ENCODE results near the gene RPL10A. TPM values are rescaled to one million over a fixed set of nuclear protein-coding genes. Genes with fewer than 3 reads are reported as not detected.

RPL10A gene
- polyA plus RNA-seq, 1 of the 3 experiments (the other 2 are of a cell fraction) = 3,548 TPM

GRCh38 chr6:35478259-35478658 is 10.1 kb downstream of the RPL10A start:
- 90% methylated on average over 4 of the region's 7 CpGs for WGBS (ENCODE audit: low lambda C conversion rate)
- Histone ChIP-seq H3F3A (replicated peaks; ENCODE audit: insufficient read depth) (peaks cover 6% of the 10 kb centered on the region), H3K27ac (ENCODE audit: low read depth in 2 of 2, low read length in 1 of 2) (no peak overlapping the region), H3K36me3 (replicated peaks in 1 of 2; ENCODE audit: control insufficient read depth in 1 of 2, insufficient read depth in 2 of 2, low read length in 1 of 2) (peaks cover 0 to 3% of the 10 kb centered on the region in 2 experiments), H3K9me2 (no peaks in the 10 kb centered on the region), H3K79me2 (ENCODE audit: insufficient read depth) (no peaks in the 10 kb centered on the region), H3K27me3 (ENCODE audit: insufficient read depth) (no peaks in the 10 kb centered on the region), H4K20me1 (ENCODE audit: insufficient read depth) (0 out of 2 replicates have a peak, but pooled peaks cover 2% of the 10 kb centered on the region), H3K9me3 (no peaks in the 10 kb centered on the region), H3K4me2 (no peak overlapping the region), H2AFZ (ENCODE audit: low read depth) (no peak overlapping the region), H3K4me3 (ENCODE audit: low read depth in 2 of 2, low read length in 1 of 2) (no peak overlapping the region), H3K9ac (no peak overlapping the region), H3K4me1 (ENCODE audit: control insufficient read depth in 1 of 2, insufficient read depth in 2 of 2, low read depth in 1 of 2, low read length in 1 of 2) (no peaks in the 10 kb centered on the region)
- TF ChIP-seq RXRA (IDR thresholded peaks at IDR 0.05; ENCODE audit: borderline replicate concordance, low read depth) (no peak), FOXM1 (IDR thresholded peaks at IDR 0.05; ENCODE audit: low read depth) (no peak), TAF1 (IDR thresholded peaks at IDR 0.05; ENCODE audit: borderline replicate concordance, low read depth, low read length) (no peak), YY1 (IDR thresholded peaks at IDR 0.05; ENCODE audit: low read depth) (no peak), ELF1 (IDR thresholded peaks at IDR 0.05) (no peak), EP300 (IDR thresholded peaks at IDR 0.05; ENCODE audit: borderline replicate concordance in 1 of 2, low read depth in 1 of 2, low read length in 1 of 2) (no peak), FOSL2 (IDR thresholded peaks at IDR 0.05; ENCODE audit: borderline replicate concordance, low read depth) (no peak), MEF2A (IDR thresholded peaks at IDR 0.05; ENCODE audit: borderline replicate concordance, low read depth) (no peak), TEAD4 (IDR thresholded peaks at IDR 0.05; ENCODE audit: borderline replicate concordance, insufficient read depth) (no peak), PBX3 (IDR thresholded peaks at IDR 0.05) (no peak), RFX5 (IDR thresholded peaks at IDR 0.05; ENCODE audit: low read length) (no peak), EZH2phosphoT487 (IDR thresholded peaks at IDR 0.05; ENCODE audit: borderline replicate concordance, low read depth) (no peak), GATA2 (CRISPR knock-in tag; IDR thresholded peaks at IDR 0.05) (no peak), IRF3 (IDR thresholded peaks at IDR 0.05; ENCODE audit: low read depth, low read length) (no peak), JUND (IDR thresholded peaks at IDR 0.05) (no peak), POLR2AphosphoS5 (IDR thresholded peaks at IDR 0.05; ENCODE audit: low read depth, low read length) (no peak), NFIC (IDR thresholded peaks at IDR 0.05; ENCODE audit: borderline replicate concordance) (no peak)
- TF ChIP-seq, protein P1, sequence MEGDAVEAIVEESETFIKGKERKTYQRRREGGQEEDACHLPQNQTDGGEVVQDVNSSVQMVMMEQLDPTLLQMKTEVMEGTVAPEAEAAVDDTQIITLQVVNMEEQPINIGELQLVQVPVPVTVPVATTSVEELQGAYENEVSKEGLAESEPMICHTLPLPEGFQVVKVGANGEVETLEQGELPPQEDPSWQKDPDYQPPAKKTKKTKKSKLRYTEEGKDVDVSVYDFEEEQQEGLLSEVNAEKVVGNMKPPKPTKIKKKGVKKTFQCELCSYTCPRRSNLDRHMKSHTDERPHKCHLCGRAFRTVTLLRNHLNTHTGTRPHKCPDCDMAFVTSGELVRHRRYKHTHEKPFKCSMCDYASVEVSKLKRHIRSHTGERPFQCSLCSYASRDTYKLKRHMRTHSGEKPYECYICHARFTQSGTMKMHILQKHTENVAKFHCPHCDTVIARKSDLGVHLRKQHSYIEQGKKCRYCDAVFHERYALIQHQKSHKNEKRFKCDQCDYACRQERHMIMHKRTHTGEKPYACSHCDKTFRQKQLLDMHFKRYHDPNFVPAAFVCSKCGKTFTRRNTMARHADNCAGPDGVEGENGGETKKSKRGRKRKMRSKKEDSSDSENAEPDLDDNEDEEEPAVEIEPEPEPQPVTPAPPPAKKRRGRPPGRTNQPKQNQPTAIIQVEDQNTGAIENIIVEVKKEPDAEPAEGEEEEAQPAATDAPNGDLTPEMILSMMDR (IDR thresholded peaks at IDR 0.05) = no peak
- TF ChIP-seq, protein P2, sequence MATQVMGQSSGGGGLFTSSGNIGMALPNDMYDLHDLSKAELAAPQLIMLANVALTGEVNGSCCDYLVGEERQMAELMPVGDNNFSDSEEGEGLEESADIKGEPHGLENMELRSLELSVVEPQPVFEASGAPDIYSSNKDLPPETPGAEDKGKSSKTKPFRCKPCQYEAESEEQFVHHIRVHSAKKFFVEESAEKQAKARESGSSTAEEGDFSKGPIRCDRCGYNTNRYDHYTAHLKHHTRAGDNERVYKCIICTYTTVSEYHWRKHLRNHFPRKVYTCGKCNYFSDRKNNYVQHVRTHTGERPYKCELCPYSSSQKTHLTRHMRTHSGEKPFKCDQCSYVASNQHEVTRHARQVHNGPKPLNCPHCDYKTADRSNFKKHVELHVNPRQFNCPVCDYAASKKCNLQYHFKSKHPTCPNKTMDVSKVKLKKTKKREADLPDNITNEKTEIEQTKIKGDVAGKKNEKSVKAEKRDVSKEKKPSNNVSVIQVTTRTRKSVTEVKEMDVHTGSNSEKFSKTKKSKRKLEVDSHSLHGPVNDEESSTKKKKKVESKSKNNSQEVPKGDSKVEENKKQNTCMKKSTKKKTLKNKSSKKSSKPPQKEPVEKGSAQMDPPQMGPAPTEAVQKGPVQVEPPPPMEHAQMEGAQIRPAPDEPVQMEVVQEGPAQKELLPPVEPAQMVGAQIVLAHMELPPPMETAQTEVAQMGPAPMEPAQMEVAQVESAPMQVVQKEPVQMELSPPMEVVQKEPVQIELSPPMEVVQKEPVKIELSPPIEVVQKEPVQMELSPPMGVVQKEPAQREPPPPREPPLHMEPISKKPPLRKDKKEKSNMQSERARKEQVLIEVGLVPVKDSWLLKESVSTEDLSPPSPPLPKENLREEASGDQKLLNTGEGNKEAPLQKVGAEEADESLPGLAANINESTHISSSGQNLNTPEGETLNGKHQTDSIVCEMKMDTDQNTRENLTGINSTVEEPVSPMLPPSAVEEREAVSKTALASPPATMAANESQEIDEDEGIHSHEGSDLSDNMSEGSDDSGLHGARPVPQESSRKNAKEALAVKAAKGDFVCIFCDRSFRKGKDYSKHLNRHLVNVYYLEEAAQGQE (IDR thresholded peaks at IDR 0.05; ENCODE audit: low read depth, low read length) = no peak
- POLR2A ChIA-PET = interaction anchor here (1.0 kb wide), 1 partner anchor 14 kb away, joined by 4 read pairs; no protein-coding TSS in a partner anchor
- no peak for DNase-seq
- CTCF ChIA-PET = interaction anchor here (0.8 to 1.9 kb wide), 4 partner anchors 9 to 259 kb away, joined by 3 to 5 read pairs (median 4); partner anchors contain the start of gene ARMC12

Measured in SK-N-SH (cell line).